K562 (cell line): ENCODE measurements around the gene ABHD16A. TPM values are rescaled to one million over a fixed set of nuclear protein-coding genes. Genes with fewer than 3 reads are reported as not detected.

Experiments used
- ATAC-seq: fragments of 200-7000 bp; cut with Tn5 transposase; 3 replicates; pipeline ENCODE4 v1.9.1; 2020; ENCODE audit warnings: moderate library complexity
- BruUV-seq: library from RNA; stranded (reverse); fragments of 400-500 nt; replicated peaks from 2 replicates; lab custom pipeline; 2021; lab: Mats Ljungman, UMichigan
- CTCF ChIA-PET: fragments of 300-600 bp; formaldehyde crosslinking; extraction: SDS; loops from one replicate; lab custom pipeline; 2021; ENCODE audit warnings: low intra/inter-chr PET ratio; lab: Yijun Ruan, JAX
- POLR2A ChIA-PET: fragments of 300-600, 350-650 bp; sonication (Branson Sonifier 250); formaldehyde crosslinking; extraction: SDS; loops from one replicate; lab custom pipeline; 2021; ENCODE audit warnings: antibody characterized with exemption, inconsistent platforms; lab: Yijun Ruan, JAX
- DNase-seq, 4 experiments: peaks; one replicate each; pipeline versions ENCODE4 v3.0.0 to v3.0.0-alpha.2; 2011 to 2018; ENCODE audit warnings: low spot score in 3 of 4, mixed read lengths in 3 of 4; ENCODE audit errors: extremely low read depth in 1 of 4
- FAIRE-seq: peaks from 2 replicates; lab custom pipeline; 2011; peaks lifted over from hg19 to GRCh38; lab: Jason Lieb, UNC
- H2AFZ ChIP-seq: 2 replicates; pipeline ENCODE4 v1.6.0; 2011; ENCODE audit warnings: low read depth, low read length, control low read depth, inconsistent platforms
- H3K27ac ChIP-seq: fragments of 200-600 bp; 3 replicates; pipeline ENCODE4 v1.8.0; 2011; ENCODE audit warnings: low read depth, mild to moderate bottlenecking, control low read depth, inconsistent platforms, low read length, moderate library complexity, mixed read lengths; ENCODE audit errors: extremely low read depth
- H3K27me3 ChIP-seq, 2 experiments: fragments of 300-600 bp in 1 of 2; 2 replicates in 1 of 2; 3 replicates in 1 of 2; pipeline versions ENCODE4 v1.6.0 to v1.8.0; 2011; ENCODE audit warnings: inconsistent platforms in 2 of 2, low read length in 2 of 2, mild to moderate bottlenecking in 1 of 2, mixed read lengths in 1 of 2, moderate library complexity in 1 of 2; ENCODE audit not compliant: control insufficient read depth in 2 of 2, insufficient read depth in 2 of 2
- H3K36me3 ChIP-seq: fragments of 300-600 bp; 3 replicates; pipeline ENCODE4 v1.8.0; 2011; ENCODE audit warnings: mild to moderate bottlenecking, low read length, inconsistent platforms; ENCODE audit not compliant: control insufficient read depth, insufficient read depth
- H3K4me1 ChIP-seq, 2 experiments: fragments of 200-600 bp in 1 of 2; replicated peaks in 1 of 2; 2 replicates in 1 of 2; 3 replicates in 1 of 2; pipeline versions ENCODE4 v1.5.1 to v1.8.0; 2011; ENCODE audit warnings: inconsistent platforms in 2 of 2, low read length in 2 of 2, mild to moderate bottlenecking in 1 of 2, mixed read lengths in 1 of 2, moderate library complexity in 1 of 2; ENCODE audit not compliant: control insufficient read depth in 2 of 2, insufficient read depth in 2 of 2
- H3K4me2 ChIP-seq: 2 replicates; pipeline ENCODE4 v1.6.1; 2011; ENCODE audit warnings: low read length, control low read depth, inconsistent platforms, mixed read lengths; ENCODE audit not compliant: insufficient read depth
- H3K4me3 ChIP-seq: fragments of 200-600 bp; sonication (generic), shearing (Covaris generic); 2 replicates; pipeline ENCODE4 v1.5.1; 2016; ENCODE audit warnings: control low read depth, inconsistent platforms
- H3K79me2 ChIP-seq: fragments of 200-600 bp; 3 replicates; pipeline ENCODE4 v1.8.0; 2011; ENCODE audit warnings: low read length, inconsistent platforms; ENCODE audit not compliant: control insufficient read depth, insufficient read depth
- H3K9ac ChIP-seq, 2 experiments: 2 replicates each; pipeline versions ENCODE4 v1.6.0 to v1.6.1; 2011; ENCODE audit warnings: low read depth in 2 of 2, low read length in 2 of 2, control low read depth in 1 of 2, inconsistent platforms in 1 of 2, mild to moderate bottlenecking in 1 of 2, mixed read lengths in 1 of 2; ENCODE audit not compliant: insufficient read depth in 1 of 2
- H3K9me1 ChIP-seq: one replicate; pipeline ENCODE4 v1.6.0; 2011; ENCODE audit warnings: inconsistent platforms, mild to moderate bottlenecking, low read length, moderate library complexity; ENCODE audit not compliant: control insufficient read depth, insufficient read depth
- H3K9me3 ChIP-seq: replicated peaks from 2 replicates; pipeline ENCODE4 v1.5.1; 2011; ENCODE audit warnings: low read depth, low read length, inconsistent platforms; ENCODE audit not compliant: control insufficient read depth, insufficient read depth
- H4K20me1 ChIP-seq: replicated peaks from 2 replicates; pipeline ENCODE4 v1.6.1; 2011; ENCODE audit warnings: low read length, inconsistent platforms, mixed read lengths; ENCODE audit not compliant: control insufficient read depth, insufficient read depth
- FOXP1 ChIP-seq: sonication (generic); formaldehyde crosslinking; IDR thresholded peaks from 2 replicates; pipeline ENCODE4 v1.8.0; 2022; ENCODE audit warnings: mild to moderate bottlenecking, missing genetic modification reagents
- NCOA2 ChIP-seq, 2 experiments: fragments of 450-650 bp; IDR thresholded peaks; 2 replicates each; pipeline ENCODE4 v1.6.1; 2018; ENCODE audit warnings: mild to moderate bottlenecking in 2 of 2, moderate library complexity in 1 of 2; ENCODE audit not compliant: partially characterized antibody in 2 of 2
- PCBP2 ChIP-seq: fragments of 200-400 bp; formaldehyde crosslinking; IDR thresholded peaks from 2 replicates; pipeline ENCODE4 v1.6.1; 2018; ENCODE audit warnings: low read length, low read depth, mild to moderate bottlenecking, moderate library complexity; ENCODE audit not compliant: poor library complexity, severe bottlenecking
- POLR2B ChIP-seq: fragments of 450-650 bp; IDR thresholded peaks from 2 replicates; pipeline ENCODE4 v1.6.1; 2018; ENCODE audit warnings: low read depth; ENCODE audit not compliant: partially characterized antibody
- RAD51 ChIP-seq: fragments of 450-650 bp; IDR thresholded peaks from 2 replicates; pipeline ENCODE4 v1.7.1; 2016; ENCODE audit warnings: low read depth, mild to moderate bottlenecking, borderline replicate concordance
- RBFOX2 ChIP-seq: fragments of 200-400 bp; formaldehyde crosslinking; IDR thresholded peaks from 2 replicates; pipeline ENCODE4 v1.6.1; 2017; ENCODE audit warnings: low read depth, mild to moderate bottlenecking, low read length, moderate library complexity
- RCOR1 ChIP-seq, 2 experiments: IDR thresholded peaks; 2 replicates each; pipeline ENCODE4 v1.6.1; 2012; ENCODE audit warnings: low read depth in 2 of 2, low read length in 2 of 2, borderline replicate concordance in 1 of 2, improper control_type of control experiment in 1 of 2
- RNF2 ChIP-seq: sonication (generic); IDR thresholded peaks from 2 replicates; pipeline ENCODE4 v1.6.1; 2016
- SIN3B ChIP-seq: fragments of 450-650 bp; IDR thresholded peaks from 2 replicates; pipeline ENCODE4 v1.6.1; 2017; ENCODE audit warnings: low read depth, mild to moderate bottlenecking, moderate library complexity
- TBP ChIP-seq: optimal IDR thresholded peaks from 2 replicates; pipeline ENCODE3; 2011; ENCODE audit warnings: low read depth, low read length, improper control_type of control experiment
- XRCC3 ChIP-seq: fragments of 450-650 bp; IDR thresholded peaks from 2 replicates; pipeline ENCODE4 v1.6.1; 2017; ENCODE audit warnings: mild to moderate bottlenecking, moderate library complexity
- XRCC5 ChIP-seq: fragments of 200-400 bp; formaldehyde crosslinking; IDR thresholded peaks from 2 replicates; pipeline ENCODE4 v1.6.1; 2017; ENCODE audit warnings: low read depth, mild to moderate bottlenecking, low read length
- ZNF445 ChIP-seq: fragments of 250-450 bp; sonication (Bioruptor Pico); IDR thresholded peaks from 2 replicates; pipeline ENCODE4 v1.4.0; 2020; ENCODE audit warnings: low read depth, mild to moderate bottlenecking, moderate library complexity
- WGBS: fragments of 100-300 bp; shearing (Covaris generic); methylation state at CpG from one replicate; pipeline ENCODE4 v1.1.6; 2016; ENCODE audit warnings: low coverage, mixed read lengths; ENCODE audit not compliant: insufficient coverage; ENCODE audit errors: missing lambda C conversion rate; 5-methylcytosine and 5-hydroxymethylcytosine counted together
- in situ Hi-C: fragments of 300-500 bp; cut with MboI; formaldehyde crosslinking; loops from 4 replicates; pipeline ENCODE4 v1.15.0; 2018; ENCODE audit warnings: inconsistent platforms, mixed read lengths
- intact Hi-C: fragments of 100-400 bp; cut with micrococcal nuclease; formaldehyde crosslinking; loops from 2 replicates; pipeline ENCODE4 v1.14.2; 2022
- polyA plus RNA-seq, 8 experiments: library from polyadenylated mRNA; depleted of rRNA in 4 of 8; stranded (reverse) in 5 of 8; unstranded in 3 of 8; fragments of >200 nt; fragmentation: Nextera tagmentation in 2 of 8; fragmentation: Illumina TruSeq in 1 of 8; extraction: Ambion mirVana in 2 of 8; extraction: Trizol in 1 of 8; gene quantifications; 2 replicates each; pipeline versions ENCODE4 v1.2.1 to v1.2.3, GENCODE V29; 2011 to 2014; ENCODE audit warnings: inconsistent platforms in 1 of 8, missing spikeins in 1 of 8
- total RNA-seq, 7 experiments: library from RNA; depleted of rRNA in 6 of 7; stranded (reverse); fragments of >200 nt in 6 of 7; fragmentation: Illumina TruSeq in 2 of 7; extraction: Trizol in 2 of 7; gene quantifications; 2 replicates each; pipeline versions ENCODE4 v1.2.1 to v1.2.3, GENCODE V29; 2011 to 2021; ENCODE audit warnings: low replicate concordance in 1 of 7
- TF ChIP-seq, protein P1 (sequence below): sonication (generic); formaldehyde crosslinking; IDR thresholded peaks from 2 replicates; pipeline ENCODE4 v1.8.1; 2023; ENCODE audit warnings: mild to moderate bottlenecking, missing genetic modification reagents
- TF ChIP-seq, protein P2 (sequence below): fragments of 450-650 bp; formaldehyde crosslinking; IDR thresholded peaks from 2 replicates; pipeline ENCODE4 v1.4.0; 2022; ENCODE audit warnings: missing genetic modification characterization

Gene ABHD16A
- total and polyA plus RNA-seq, 9 of the 15 experiments (the other 6 are each of a cell fraction or from before 2014, with no cell fraction given) = 25.8 to 120 (median 81.6) TPM

DNA sequence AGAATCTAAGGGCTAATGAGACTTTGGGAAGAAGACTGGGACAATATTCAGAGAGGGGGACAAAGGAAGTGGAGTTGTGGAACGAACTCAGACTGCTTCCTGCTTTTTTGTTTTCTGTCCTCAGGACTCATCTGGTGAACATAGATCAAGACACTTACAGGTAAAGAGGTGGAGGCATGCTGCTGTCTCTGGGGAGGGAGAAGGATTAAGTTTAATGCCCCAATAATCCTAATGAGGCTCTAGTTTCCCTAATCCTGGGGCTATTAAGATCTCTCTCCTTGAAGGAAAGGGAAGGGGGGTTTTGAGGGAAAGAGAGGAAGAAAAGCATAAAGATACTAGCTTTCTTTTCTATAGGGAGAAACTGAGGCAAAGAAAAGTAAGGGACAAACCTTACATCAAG is 41.3 kb upstream of the ABHD16A start (continued):
- TF ChIP-seq XRCC5 = no peak
- TF ChIP-seq TBP = no peak
- TF ChIP-seq NCOA2 (IDR thresholded peaks at IDR 0.05; ENCODE audit: partially characterized antibody in 2 of 2) = no peak
- TF ChIP-seq, protein P1, sequence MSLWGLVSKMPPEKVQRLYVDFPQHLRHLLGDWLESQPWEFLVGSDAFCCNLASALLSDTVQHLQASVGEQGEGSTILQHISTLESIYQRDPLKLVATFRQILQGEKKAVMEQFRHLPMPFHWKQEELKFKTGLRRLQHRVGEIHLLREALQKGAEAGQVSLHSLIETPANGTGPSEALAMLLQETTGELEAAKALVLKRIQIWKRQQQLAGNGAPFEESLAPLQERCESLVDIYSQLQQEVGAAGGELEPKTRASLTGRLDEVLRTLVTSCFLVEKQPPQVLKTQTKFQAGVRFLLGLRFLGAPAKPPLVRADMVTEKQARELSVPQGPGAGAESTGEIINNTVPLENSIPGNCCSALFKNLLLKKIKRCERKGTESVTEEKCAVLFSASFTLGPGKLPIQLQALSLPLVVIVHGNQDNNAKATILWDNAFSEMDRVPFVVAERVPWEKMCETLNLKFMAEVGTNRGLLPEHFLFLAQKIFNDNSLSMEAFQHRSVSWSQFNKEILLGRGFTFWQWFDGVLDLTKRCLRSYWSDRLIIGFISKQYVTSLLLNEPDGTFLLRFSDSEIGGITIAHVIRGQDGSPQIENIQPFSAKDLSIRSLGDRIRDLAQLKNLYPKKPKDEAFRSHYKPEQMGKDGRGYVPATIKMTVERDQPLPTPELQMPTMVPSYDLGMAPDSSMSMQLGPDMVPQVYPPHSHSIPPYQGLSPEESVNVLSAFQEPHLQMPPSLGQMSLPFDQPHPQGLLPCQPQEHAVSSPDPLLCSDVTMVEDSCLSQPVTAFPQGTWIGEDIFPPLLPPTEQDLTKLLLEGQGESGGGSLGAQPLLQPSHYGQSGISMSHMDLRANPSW (CRISPR knock-in tag) = no peak
- no peak for TF ChIP-seq FOXP1
- TF ChIP-seq PCBP2 = no peak
- TF ChIP-seq RAD51 = no peak
- TF ChIP-seq SIN3B = no peak
- no peak for TF ChIP-seq ZNF445

DNA sequence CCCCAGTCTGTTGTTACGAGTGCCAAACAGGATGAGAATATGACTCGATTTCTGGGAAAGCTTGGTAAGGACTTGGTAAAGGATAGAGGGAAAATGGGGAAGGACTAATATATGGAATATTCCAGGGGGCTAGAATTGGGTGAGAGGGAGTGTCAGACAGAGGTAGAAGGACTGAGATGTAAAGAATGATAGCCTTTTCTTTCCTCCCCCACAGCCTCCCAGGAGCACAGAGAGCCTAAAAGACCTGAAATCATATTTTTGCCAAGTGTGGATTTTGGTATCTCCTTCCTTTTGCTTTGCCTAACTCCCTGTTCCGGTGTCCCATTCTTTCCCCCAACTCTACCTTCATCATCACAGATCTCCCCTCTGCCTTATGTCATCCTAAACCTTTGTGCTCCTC is 39.8 kb upstream of the ABHD16A start:
- WGBS = 45% methylated on average over 3 of the region's 3 CpGs
- H3K4me1 ChIP-seq = peaks cover 42 to 45% of the 10 kb centered on the region in 2 experiments
- ATAC-seq (no peak), FAIRE-seq (no peak), DNase-seq (no peak)
- H3K27me3 ChIP-seq = no peaks in the 10 kb centered on the region
- BruUV-seq = no TSS peak
- H4K20me1 ChIP-seq = no peaks in the 10 kb centered on the region
- H3K9me3 ChIP-seq = no peaks in the 10 kb centered on the region
- in situ Hi-C loops = no loop called here
- TF ChIP-seq RBFOX2 (0 out of 2 replicates have a peak, but pooled peaks have one; percentile 17), FOXP1 (0 out of 2 replicates have a peak, but pooled peaks have one; percentile 16), RNF2 (no peak), POLR2B (peak; percentile 15), XRCC3 (no peak), RCOR1 (IDR thresholded peaks at IDR 0.05; ENCODE audit: borderline replicate concordance in 1 of 2, low read depth in 2 of 2, low read length in 2 of 2) (0 out of 4 replicates have a peak, but pooled peaks of 1 of the 2 experiments have one; percentile 26)
- TF ChIP-seq, protein P2, sequence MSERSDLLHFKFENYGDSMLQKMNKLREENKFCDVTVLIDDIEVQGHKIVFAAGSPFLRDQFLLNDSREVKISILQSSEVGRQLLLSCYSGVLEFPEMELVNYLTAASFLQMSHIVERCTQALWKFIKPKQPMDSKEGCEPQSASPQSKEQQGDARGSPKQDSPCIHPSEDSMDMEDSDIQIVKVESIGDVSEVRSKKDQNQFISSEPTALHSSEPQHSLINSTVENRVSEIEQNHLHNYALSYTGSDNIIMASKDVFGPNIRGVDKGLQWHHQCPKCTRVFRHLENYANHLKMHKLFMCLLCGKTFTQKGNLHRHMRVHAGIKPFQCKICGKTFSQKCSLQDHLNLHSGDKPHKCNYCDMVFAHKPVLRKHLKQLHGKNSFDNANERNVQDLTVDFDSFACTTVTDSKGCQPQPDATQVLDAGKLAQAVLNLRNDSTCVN (CRISPR knock-in tag) = 0 out of 2 replicates have a peak, but pooled peaks have one; percentile 54
- POLR2A ChIA-PET = interaction anchor here (0.9 to 8.4 kb wide), 4 partner anchors 15 to 85 kb away, joined by 3 to 85 read pairs (median 4); partner anchors contain the start of gene HSPA1B
- H3K79me2 ChIP-seq = peaks cover 41% of the 10 kb centered on the region
- H3K9me1 ChIP-seq = no peaks in the 10 kb centered on the region
- H3K36me3 ChIP-seq = peaks cover 61% of the 10 kb centered on the region
- peak overlapping the region; percentile 14; the same call in 1 of the 3 replicates for H3K27ac ChIP-seq
- CTCF ChIA-PET = no interaction called here
- H2AFZ ChIP-seq = no peak overlapping the region
- peak overlapping the region; percentile 10 to 26; a peak in 3 of 4 replicates for H3K9ac ChIP-seq
- H3K4me2 ChIP-seq = no peak overlapping the region
- no peak overlapping the region for H3K4me3 ChIP-seq
- intact Hi-C loops = no loop called here
